GM21717 (cell line): ENCODE measurements around the gene SETD1A.

ENCODE experiments used
- ATAC-seq: cut with Tn5 transposase; IDR thresholded peaks from one replicate; pipeline ENCODE4 v1.9.1; 2021; ENCODE audit warnings: mild to moderate bottlenecking, moderate library complexity; ENCODE audit not compliant: unreplicated experiment

The SETD1A gene

DNA sequence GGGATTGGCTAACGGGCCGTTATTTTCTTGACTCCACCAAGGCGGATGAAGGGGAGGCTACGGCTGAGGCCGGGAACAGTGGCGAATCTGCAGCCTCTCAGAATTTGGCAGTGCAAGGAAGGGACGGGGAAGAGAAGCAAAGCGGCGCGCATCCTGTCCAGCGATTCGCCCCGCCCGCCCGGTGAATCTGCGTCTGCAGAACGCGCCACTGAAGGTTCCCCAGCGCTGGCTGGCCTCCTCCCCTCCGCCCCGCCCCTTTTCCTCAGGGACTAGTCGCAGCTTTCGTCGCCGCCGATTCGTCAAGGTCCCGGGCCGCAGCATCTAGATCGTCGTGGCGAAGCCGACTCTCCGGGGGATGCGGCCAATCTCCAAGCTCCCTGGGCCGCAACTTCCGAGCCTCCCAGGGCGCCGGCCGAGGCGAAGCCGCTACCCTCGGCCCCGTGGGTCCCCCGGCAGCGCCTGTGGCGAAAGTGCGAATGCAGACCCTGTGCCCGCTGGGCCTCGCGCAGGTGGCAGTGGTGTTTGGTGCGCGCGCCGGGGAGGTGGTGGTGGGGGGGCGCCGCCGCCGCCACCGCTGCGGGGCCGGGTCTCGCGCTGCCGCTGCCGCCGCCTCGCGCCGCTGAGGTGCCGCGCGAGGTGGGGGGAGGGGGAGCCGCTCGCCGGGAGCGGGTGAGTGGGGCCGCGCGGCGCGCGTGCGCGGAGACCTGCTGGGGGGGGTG lies at the start of gene SETD1A:
Gene SETD1A, plus strand, starts transcription at position 299 of the 719 bp plus-strand sequence. CDS start 978 bp downstream, outside the sequence.
- peak; percentile 60 for ATAC-seq

DNA sequence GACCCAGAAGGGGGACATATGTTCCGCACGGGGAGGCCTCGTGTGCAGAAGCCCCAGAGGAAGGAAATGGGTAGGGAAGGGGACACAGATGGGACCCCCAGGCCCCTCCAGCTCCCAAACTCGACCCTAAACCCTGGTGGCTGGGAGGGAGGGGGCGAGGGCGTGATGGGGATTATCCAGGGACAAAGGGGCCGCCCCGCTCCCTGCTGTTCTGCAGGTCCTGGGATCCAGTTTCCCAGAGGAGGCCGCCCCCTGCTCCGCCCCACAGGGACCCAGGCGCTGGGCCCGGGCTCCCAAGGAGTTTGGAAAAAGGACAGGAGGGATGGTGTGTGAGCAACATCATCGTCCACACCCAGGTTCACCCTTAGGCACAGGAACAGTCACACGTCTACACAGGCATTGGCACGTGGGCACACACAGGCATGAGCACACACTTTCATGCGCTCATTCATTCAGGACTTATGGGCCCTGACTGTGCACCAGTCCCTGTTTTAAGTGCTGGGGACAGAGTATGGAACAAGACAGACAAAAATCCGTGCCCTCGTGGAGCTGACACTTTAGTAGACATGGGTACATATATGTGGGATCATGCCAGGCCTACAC lies 47.0 kb upstream of the SETD1A start:
- ATAC-seq: no peak

DNA sequence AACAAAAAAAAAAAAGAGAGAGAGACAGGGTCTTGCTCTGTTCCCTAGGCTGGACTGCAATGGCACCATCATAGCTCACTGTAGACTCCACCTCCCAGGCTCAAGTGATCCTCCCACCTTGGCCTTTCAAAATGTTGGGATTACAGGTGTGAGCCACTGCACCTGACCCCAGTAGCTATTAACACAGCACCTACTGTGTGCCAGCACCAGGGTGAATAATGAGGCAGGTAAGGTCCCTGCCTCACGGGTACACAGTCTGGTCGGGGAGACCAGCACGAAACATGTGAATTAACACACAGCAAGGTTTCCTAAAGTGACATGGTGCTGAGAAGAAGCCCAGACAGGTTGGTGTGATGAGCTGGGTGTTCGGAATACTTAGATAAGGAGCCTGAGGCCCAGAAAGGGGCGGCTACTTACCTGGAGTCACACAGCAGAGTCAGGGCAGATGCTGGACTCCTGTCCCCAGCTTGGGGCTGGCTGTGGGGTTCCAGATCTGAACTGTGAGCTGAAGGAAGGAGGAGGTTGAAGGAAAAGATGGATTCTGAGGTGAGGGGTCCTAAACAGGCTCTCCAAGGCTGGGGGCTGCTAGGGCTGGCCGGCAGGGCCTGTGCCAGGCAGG lies 44.7 kb upstream of the SETD1A start:
- no peak for ATAC-seq

DNA sequence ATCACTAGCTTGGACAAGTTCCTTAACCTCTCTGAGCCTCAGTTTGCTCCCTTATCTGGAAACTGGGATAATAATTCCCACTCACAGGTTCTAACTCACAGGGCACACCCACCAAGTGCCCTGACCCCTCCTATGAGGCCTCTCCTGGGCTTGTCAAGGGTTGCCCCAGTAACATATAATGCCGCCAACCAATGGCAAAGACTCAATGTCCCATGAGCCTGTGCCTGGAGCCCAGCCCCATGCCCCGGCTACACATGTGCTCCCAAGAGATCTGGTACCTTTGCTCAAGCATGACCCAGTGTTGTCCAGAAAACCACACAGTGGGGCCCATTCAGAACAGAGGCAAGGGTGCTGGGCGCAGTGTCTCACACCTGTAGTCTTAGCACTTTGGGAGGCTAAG lies 42.7 kb upstream of the SETD1A start:
- ATAC-seq: no peak

DNA sequence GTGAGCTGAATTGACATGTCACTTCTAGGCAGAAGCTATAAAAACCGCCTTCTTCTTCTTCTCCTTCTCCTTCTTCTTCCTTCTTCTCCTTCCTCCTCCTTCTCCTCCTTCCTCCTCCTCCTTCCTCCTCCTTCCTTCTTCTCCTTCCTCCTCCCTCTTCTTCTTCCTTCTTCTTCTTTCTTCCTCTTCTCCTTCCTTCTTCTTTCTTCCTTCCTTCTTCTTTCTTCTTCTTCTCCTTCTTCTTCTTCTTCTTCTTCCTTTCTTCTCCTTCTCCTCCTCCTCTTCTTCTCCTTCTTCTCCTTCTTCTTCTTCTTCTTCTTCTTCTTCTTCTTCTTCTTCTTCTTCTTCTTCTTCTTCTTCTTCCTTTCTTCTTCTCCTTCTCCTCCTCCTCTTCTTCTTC lies 38.9 kb upstream of the SETD1A start:
- no peak for ATAC-seq

DNA sequence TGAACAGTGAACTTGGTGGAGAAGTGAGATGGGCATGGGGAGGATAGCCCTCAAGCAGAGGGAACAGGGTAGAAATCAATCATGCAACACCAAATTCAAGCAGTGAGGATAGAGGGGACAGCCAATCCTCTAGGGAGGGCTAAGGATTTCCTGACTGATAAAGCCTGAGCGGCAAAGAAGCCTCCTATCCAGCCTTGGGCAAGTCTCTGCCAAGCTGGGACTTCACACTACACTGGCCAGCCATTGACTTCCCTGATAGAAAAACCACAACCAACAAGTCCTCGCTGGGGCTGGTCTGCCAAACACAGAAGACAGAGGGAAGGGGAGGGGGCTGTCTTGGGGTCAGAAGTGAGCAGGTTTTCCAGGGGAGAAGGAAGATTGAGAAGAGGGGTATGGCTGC lies 36.7 kb upstream of the SETD1A start:
- no peak for ATAC-seq

DNA sequence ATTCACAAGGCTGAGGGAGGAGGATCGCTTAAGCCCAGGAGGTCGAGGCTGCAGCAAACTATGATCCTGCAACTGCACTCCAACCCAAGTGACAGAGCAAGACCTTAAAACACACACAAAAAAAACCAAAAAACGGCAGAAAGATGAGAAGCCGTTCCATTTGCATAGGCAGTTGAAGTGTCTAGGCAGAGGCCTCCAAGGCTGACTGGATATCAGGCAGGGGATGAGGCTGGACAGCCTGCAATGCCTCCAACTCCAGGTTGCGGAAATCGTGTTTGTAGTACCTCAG lies 36.2 kb upstream of the SETD1A start:
- ATAC-seq: no peak

DNA sequence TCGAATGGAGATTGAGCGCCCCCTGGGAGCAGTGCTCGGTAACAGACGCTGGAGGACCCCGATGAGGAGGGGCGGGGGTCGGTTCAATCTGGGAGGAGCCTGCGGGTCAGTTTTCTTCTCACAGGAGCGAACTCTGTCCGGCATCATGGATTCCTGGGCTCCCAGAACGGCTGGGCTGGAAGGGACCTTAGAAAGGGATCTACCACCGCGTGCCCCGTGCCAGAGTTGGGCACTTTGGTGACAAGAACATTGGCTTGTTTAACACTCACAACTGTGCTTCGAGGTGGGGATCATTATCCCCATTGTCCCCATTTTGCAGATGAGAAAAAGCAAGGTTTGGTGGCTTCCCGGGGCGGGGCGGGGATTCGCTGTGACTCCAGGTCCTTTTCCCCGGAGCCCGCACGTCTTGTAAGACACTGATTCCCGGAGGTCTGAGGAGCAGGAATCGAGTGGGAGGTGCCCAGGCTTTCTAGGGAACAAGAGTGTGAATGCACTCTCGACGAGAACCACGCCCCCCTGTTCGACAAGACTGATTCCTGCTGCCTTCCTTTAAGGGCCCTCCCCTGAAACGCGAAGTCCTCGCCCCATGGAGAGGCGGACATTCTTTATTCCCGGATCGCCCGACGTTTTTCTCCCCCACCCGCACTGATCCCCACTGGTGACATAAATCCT lies 35.7 kb upstream of the SETD1A start:
- no peak for ATAC-seq

DNA sequence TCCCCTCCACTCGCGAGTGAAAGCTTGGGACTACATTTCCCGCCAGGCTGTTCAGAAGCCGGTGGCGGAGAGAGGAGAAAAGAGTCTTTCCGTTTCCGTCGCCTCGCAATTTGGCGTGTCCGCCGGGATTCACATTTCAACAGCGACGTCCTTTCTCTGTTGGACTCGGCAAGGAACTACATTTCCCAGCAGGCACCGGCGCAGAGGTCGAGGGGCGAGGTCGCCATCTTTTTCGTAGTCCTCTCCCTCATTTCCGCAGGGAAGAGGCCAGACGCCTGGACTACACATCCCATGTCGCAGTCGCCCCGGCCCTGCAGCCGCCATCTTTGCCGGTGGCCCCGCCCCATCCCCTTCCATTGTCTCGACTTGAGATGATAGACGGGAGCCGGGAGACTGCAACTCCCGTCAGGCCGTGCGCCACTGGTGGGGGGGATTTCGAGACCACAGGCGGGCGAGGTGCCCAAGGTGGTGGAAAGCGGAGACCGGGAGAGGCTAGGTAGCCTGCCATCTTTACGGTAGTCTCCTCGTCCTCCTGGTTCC lies 35.1 kb upstream of the SETD1A start:
- ATAC-seq: peak; percentile 64

DNA sequence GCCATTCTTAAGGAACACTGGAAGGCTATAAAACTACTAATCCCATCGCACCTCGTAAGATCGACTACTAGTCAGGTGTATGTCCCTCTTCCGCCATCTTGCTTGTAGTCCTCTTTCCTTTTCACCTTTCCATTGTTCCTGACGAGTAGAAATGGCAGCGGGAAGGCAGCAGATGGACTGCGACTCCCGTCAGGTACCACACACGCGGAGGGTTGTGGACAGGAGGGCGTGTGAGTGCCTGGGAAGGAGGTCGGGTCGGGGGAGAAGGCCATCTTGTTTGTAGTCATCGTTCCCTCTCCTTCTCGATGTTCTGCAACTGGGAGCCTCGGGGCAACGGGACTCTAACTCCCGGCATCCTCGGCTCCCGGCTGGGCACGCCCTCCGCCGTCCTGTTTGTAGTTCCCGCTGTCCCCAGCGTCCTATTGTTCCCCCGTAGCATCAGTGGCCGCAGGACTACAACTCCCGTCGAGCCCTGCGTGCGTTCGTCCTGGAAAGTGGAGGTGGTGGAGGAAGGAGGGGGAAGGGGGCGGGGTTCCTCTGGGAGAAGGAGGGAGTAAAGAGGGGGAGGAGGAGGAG lies 34.5 kb upstream of the SETD1A start:
- ATAC-seq: peak; percentile 53

DNA sequence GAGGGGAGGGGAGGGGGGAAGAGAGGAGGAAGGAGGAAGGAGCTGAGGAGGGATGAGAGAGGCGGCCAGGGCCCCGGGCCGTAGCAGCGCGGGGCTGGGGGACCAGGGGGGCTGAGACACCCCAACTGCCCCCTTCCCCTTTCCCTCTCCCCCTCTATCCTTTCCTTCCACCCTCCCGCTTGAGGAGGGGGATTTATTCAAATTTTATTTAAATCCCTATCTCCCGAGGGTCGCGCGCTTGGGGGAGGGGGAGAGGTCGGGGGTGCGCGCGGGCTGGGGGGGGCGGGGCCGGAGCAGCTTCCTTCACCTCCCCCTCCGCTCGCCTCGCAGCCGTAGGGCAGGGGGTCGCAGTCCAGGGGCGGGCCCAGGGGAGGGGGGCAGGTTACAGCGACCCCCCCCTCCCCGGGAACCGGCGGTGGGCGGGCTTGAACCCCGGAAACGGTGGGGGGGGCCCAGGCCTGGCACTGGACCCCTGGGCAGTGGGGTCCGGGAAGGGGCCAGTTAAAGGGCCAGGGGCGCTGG lies 33.9 kb upstream of the SETD1A start, which contains the start of gene FBXL19:
Gene FBXL19, plus strand, starts transcription at position 19 of the 522 bp plus-strand sequence. CDS start 2,183 bp downstream, outside the sequence.
- no peak for ATAC-seq

DNA sequence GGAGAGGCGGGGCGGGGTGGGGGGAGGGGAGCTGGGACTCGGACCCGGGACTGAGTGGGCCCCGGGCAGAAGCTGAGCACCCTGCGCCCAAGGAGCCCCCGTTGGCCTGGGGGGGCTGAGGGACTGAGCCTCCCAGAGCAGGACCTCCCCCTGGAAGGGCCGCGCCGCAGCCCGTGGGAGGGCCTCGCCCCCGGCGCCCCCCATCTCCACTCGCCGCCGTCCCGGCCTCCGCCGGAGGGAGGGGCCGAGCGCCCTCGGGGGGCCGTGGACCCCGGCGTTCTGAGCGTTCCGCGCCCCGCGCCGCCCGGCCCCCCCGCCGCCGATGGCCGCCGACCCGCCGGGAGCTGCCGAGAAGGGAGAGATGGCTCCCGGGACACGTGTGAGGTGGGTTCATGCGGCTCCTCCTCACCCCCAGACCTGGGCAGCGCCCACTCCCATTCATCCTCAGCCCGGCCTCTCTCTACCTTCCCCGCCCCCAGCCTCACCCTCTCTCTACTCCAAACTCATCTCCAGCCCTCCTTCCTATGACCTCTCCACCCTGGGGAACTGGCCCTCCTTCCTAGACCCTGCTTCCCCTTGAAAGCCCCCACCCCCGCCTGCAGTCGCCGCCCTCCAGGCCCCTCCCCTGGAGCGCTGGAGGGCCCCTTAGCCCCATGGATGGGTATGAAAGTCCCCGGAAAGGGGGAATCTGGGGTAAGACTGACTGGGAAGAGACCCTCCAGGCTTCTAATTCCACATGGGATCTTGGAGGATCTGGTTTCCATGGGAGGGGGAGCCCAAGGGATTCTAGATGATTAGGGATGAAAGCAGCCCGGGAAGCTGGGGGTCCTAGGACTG lies 33.3 kb upstream of the SETD1A start:
- ATAC-seq: no peak

DNA sequence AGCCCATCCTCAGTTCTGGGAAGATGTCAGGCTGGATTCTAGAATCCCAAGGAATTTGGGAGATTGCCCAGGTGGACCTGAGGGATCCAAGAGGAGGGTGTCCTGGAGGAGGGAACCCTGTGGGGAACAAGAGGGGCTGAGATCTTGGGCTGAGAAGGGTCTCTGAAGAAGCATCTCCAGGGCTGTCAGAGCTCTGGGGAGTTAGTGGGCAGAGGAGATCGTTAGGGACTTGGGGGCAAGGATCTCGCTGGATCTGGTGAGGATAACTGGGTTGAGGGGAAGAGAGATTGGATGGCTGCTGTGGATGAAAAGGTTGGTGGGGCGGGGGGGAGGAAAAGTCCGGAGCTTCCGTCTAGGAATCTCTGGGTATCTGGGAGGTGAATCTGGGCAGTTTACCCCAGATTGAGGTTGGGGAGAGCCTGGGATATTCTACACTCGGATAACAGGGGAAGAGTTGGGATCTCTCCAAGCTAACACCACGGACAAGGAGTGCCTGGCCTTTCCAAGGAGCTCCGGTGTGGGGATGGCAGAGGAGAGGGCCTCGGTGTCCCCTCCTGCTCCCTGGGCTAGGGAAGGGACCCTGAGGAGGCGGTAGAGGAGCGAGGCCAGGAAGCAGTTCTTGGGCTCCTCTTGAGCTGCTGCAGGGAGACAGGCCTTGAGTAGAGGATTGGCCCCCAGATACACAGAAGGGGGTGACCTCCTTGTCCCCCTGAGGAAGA lies 32.5 kb upstream of the SETD1A start:
- no peak for ATAC-seq

DNA sequence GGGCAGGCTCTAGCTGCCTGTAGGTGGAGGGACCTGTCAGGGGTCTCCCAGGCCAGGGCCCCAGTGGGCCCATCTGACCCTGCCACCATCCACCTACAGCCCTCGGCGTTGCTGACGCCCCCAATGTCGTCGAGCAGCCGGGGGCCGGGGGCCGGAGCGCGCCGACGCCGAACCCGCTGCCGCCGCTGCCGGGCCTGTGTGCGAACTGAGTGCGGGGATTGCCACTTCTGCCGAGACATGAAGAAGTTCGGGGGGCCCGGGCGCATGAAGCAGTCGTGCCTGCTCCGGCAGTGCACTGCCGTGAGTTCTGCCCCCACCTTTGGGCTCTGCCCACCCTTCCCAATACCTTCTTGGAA lies 31.9 kb upstream of the SETD1A start:
- no peak for ATAC-seq

DNA sequence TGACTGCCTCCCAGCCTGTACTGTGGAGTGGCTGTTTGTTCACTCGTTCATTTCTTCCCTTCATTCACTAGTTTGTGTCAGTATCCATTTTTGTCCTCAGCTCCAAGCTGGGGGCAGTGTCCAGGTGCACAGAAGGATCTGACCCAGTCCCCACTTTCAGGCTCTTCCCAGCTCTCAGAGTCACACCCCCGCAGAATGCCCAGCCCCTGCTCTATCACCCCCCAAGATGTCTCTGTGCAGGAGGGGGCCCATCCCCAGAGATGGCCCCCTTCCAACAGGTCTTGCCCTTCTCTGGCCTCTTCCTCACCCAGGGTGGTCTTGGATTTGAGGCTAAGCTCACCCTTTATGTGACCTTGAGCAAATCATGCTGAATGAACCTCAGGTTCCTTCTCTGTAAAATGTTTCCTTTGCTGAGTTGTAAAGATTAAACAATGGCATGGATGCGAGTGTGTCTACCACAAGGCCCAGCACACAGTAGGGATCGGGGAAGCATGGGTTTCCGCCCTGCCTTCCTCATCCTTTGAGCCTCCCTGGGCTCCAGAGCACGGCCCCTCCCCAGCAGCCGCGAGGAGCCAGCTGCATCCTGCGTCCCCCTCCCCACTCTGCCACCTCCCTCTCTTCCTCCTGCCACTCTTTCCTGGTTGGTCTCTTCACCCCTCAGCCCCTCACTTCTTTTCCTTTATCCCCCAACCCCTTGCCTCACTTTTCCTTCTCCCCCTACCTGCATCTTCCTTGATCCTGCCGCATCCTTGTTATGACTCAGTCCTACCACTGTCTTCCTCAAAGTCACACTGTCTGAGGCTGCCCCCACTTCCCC lies 31.4 kb upstream of the SETD1A start:
- no peak for ATAC-seq

DNA sequence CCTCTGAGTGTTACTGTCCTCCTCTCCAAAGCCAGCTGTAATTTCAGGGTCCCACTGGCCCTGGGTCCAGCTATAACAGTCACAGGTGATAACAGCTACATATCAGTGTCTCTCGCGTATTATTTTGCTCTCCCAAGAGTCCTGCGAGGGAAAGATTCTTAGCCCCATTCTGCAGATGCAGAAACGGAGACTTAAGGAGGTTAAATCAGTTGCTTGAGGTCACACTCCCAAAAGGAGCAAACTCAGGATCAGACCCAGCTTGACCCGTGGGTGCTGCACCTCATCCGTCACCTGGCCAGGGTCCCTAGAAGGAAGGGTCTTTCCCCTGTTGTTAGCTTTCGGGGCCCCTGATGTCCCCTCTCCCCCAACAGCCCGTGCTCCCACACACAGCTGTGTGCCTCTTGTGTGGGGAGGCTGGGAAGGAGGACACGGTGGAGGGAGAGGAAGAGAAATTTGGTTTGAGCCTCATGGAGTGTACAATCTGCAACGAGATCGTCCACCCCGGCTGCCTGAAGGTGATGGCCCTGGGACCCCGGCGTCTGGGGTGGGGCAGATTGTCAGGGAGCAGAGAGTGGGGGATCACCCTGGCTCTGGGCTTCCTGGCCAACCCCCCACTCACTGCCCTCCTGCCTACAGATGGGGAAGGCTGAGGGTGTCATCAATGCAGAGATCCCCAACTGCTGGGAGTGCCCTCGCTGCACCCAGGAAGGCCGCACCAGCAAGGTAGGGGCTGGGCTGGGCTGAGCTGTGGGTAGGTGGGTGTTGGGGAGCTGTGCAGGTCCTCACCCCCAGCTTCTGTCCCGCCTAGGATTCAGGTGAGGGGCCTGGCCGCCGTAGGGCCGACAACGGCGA lies 30.4 kb upstream of the SETD1A start:
- no peak for ATAC-seq

DNA sequence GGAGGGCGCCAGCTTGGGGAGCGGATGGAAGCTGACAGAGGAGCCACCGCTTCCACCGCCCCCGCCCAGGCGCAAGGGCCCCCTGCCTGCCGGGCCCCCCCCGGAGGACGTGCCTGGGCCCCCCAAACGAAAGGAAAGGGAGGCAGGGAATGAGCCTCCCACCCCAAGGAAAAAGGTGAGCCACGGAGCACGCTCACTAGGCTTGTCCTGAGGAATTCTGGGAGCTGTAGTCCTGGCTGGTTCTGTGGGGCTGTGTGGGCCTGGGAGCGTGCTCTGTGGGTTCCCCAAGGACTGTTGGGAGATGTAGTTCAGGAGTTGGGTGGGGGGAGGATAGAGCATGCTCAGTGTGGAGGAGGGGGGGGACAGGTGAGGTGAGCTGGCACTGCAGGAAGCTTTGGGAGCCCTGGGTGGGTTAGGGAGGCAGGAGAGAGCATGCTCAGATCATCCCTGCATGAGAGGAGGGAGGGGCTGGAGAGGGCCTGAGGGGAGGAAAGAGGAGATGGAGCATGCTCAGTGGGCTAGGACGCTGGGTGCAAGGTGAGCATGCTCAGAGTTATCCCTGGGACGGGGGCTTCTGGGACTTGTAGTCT lies 29.7 kb upstream of the SETD1A start:
- ATAC-seq: no peak
